GM23338 (cell line): ENCODE measurements around the gene CNDP1. TPM values are rescaled to one million over a fixed set of nuclear protein-coding genes. Genes with fewer than 3 reads are reported as not detected.

Experiments
- ATAC-seq: fragments of 200-7000 bp; cut with Tn5 transposase; 3 replicates; pipeline ENCODE4 v1.9.1; 2020
- DNase-seq: peaks from one replicate; pipeline ENCODE4 v3.0.0-alpha.2; 2015; ENCODE audit warnings: low spot score
- H2AFZ ChIP-seq: fragments of 200-600 bp; sonication (generic); 2 replicates; pipeline ENCODE4 v1.8.0; 2016; ENCODE audit warnings: antibody characterized with exemption, mild to moderate bottlenecking, moderate library complexity
- H3F3A ChIP-seq: fragments of 200-600 bp; sonication (generic); replicated peaks from 2 replicates; pipeline ENCODE4 v1.8.0; 2017; ENCODE audit warnings: antibody characterized with exemption, mixed run types, low read depth
- H3K27ac ChIP-seq: fragments of 200-600 bp; sonication (generic); 2 replicates; pipeline ENCODE4 v1.6.1; 2016; ENCODE audit warnings: low read depth
- H3K27me3 ChIP-seq: fragments of 200-600 bp; sonication (generic); 2 replicates; pipeline ENCODE4 v1.8.0; 2016; ENCODE audit warnings: mild to moderate bottlenecking, mixed run types, moderate library complexity; ENCODE audit not compliant: insufficient read depth
- H3K36me3 ChIP-seq: fragments of 200-600 bp; sonication (generic); 2 replicates; pipeline ENCODE4 v1.8.0; 2016; ENCODE audit warnings: mild to moderate bottlenecking; ENCODE audit not compliant: insufficient read depth
- H3K4me1 ChIP-seq: fragments of 200-600 bp; sonication (generic); 2 replicates; pipeline ENCODE4 v1.8.0; 2016; ENCODE audit warnings: mild to moderate bottlenecking, moderate library complexity; ENCODE audit not compliant: insufficient read depth
- H3K4me2 ChIP-seq: fragments of 200-600 bp; sonication (generic); 2 replicates; pipeline ENCODE4 v1.7.1; 2017; ENCODE audit warnings: mixed run types
- H3K4me3 ChIP-seq: fragments of 200-600 bp; sonication (generic); 2 replicates; pipeline ENCODE4 v1.6.1; 2016; ENCODE audit warnings: mixed run types
- H3K79me2 ChIP-seq: fragments of 200-600 bp; sonication (generic); replicated peaks from 2 replicates; pipeline ENCODE4 v1.8.0; 2017; ENCODE audit warnings: mild to moderate bottlenecking; ENCODE audit not compliant: insufficient read depth
- H3K9me2 ChIP-seq: fragments of 200-600 bp; sonication (generic); 2 replicates; pipeline ENCODE4 v1.8.0; 2017; ENCODE audit not compliant: insufficient read depth
- H4K20me1 ChIP-seq: fragments of 200-600 bp; sonication (generic); replicated peaks from 2 replicates; pipeline ENCODE4 v1.8.0; 2017; ENCODE audit warnings: mild to moderate bottlenecking; ENCODE audit not compliant: insufficient read depth
- H3K27ac Mint-ChIP-seq: 2 replicates; pipeline ENCODE4 v1.8.0; 2020; ENCODE audit warnings: inconsistent platforms, mild to moderate bottlenecking, moderate library complexity, mixed read lengths
- H3K27me3 Mint-ChIP-seq: 3 replicates; pipeline ENCODE4 v1.8.0; 2022; ENCODE audit warnings: low read depth, mild to moderate bottlenecking, moderate library complexity, mixed read lengths, inconsistent platforms; ENCODE audit not compliant: insufficient read depth, poor library complexity
- H3K36me3 Mint-ChIP-seq: 3 replicates; pipeline ENCODE4 v1.8.0; 2021; ENCODE audit warnings: low read depth, mild to moderate bottlenecking, inconsistent platforms, moderate library complexity, mixed read lengths
- H3K4me1 Mint-ChIP-seq: 3 replicates; pipeline ENCODE4 v1.8.0; 2020; ENCODE audit warnings: mild to moderate bottlenecking, inconsistent platforms, mixed read lengths
- H3K4me3 Mint-ChIP-seq: 3 replicates; pipeline ENCODE4 v1.8.0; 2021; ENCODE audit warnings: moderate library complexity, mild to moderate bottlenecking, inconsistent platforms, mixed read lengths
- H3K9me3 Mint-ChIP-seq: 3 replicates; pipeline ENCODE4 v1.8.0; 2020; ENCODE audit warnings: moderate library complexity, mild to moderate bottlenecking, inconsistent platforms, mixed read lengths
- CREB1 ChIP-seq: fragments of 250-450 bp; sonication (Bioruptor Pico); IDR thresholded peaks from 2 replicates; pipeline ENCODE4 v1.5.0; 2020; ENCODE audit warnings: low read depth, mild to moderate bottlenecking, moderate library complexity
- ETS1 ChIP-seq: IDR thresholded peaks from 2 replicates; pipeline ENCODE4 v1.6.1; 2016; ENCODE audit warnings: antibody characterized with exemption
- EZH2 ChIP-seq: fragments of 200-600 bp; sonication (generic); IDR thresholded peaks from one replicate; pipeline ENCODE4 v1.8.0; 2017; ENCODE audit warnings: antibody characterized with exemption, mild to moderate bottlenecking, low read depth; ENCODE audit not compliant: unreplicated experiment
- NANOG ChIP-seq: IDR thresholded peaks from 2 replicates; pipeline ENCODE4 v1.6.1; 2016; ENCODE audit warnings: antibody characterized with exemption, borderline replicate concordance
- POLR2AphosphoS5 ChIP-seq: IDR thresholded peaks from 2 replicates; pipeline ENCODE4 v1.6.1; 2016; ENCODE audit warnings: antibody characterized with exemption, low read depth
- STAT1 ChIP-seq: IDR thresholded peaks from one replicate; pipeline ENCODE4 v1.6.1; 2016; ENCODE audit warnings: antibody characterized with exemption; ENCODE audit not compliant: unreplicated experiment
- ZNF331 ChIP-seq: fragments of 250-450 bp; sonication (Bioruptor Pico); IDR thresholded peaks from 2 replicates; pipeline ENCODE4 v1.5.0; 2020; ENCODE audit warnings: low read depth, mild to moderate bottlenecking, moderate library complexity
- polyA plus RNA-seq: library from polyadenylated mRNA; unstranded; fragments of >200 nt; fragmentation: Nextera tagmentation; extraction: Ambion mirVana; gene quantifications from 2 replicates; pipeline ENCODE4 v1.2.1, GENCODE V29; 2016
- total RNA-seq: library from RNA; depleted of rRNA; stranded (reverse); fragments of >200 nt; shearing (Covaris generic); gene quantifications from 2 replicates; pipeline ENCODE4 v1.2.3, GENCODE V29; 2014
- TF ChIP-seq, protein P1 (sequence below), 2 experiments: fragments of 200-600 bp in 1 of 2; sonication (generic) in 1 of 2; conservative IDR thresholded peaks; 2 replicates each; pipeline versions ENCODE4 v1.5.1 to v1.6.1; 2016 to 2017; ENCODE audit warnings: antibody characterized with exemption in 2 of 2, low read depth in 2 of 2, mild to moderate bottlenecking in 2 of 2, moderate library complexity in 1 of 2
- TF ChIP-seq, protein P2 (sequence below): fragments of 250-450 bp; sonication (Bioruptor Pico); IDR thresholded peaks from 2 replicates; pipeline ENCODE4 v1.5.0; 2020; ENCODE audit warnings: mild to moderate bottlenecking, moderate library complexity

The CNDP1 gene
- total and polyA plus RNA-seq, 2 experiments from 2014 or later, result 0.03 to 0.11 TPM

DNA sequence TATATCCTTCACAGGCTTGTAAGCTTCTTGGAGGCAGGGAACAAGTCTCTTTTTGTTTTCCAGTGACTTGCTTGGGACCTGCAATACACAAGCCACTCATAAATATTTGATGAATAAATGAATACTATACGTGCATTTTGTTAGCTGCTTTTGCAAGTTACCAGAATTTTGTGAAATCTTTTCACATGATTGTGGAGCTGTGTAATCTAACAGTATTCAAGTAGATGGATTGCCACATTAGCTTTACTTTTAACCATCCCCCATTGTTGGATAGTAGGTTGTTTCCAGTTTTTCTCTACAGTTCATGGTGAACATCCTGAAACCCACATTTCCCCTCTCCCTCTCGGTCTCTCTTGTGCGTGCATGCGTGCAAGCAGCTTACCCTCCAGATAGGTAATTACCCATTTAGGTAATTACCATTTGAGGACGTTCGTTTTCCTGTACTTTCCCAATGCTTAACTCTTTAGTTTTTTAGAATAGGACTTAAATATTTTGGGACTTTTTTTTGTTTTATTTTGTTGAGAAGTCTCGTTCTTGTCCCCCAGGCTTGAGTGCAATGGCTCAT, 75.8 kb downstream of the CNDP1 start:
- H3K27me3 ChIP-seq, result no peaks in the 10 kb centered on the region
- H3F3A ChIP-seq, result no peaks in the 10 kb centered on the region
- peaks cover 12% of the 10 kb centered on the region; the same call in 1 of the 2 replicates for H3K79me2 ChIP-seq
- H3K36me3 ChIP-seq, result no peaks in the 10 kb centered on the region
- H3K4me3 ChIP-seq, result no peak overlapping the region
- Mint-ChIP-seq H3K27ac (no peak overlapping the region), H3K4me3 (no peak overlapping the region), H3K9me3 (no peaks in the 10 kb centered on the region), H3K36me3 (no peaks in the 10 kb centered on the region), H3K27me3 (peaks cover 6% of the 10 kb centered on the region), H3K4me1 (no peaks in the 10 kb centered on the region; the same call in 1 of the 3 replicates)
- no peak for DNase-seq
- TF ChIP-seq, protein P1, sequence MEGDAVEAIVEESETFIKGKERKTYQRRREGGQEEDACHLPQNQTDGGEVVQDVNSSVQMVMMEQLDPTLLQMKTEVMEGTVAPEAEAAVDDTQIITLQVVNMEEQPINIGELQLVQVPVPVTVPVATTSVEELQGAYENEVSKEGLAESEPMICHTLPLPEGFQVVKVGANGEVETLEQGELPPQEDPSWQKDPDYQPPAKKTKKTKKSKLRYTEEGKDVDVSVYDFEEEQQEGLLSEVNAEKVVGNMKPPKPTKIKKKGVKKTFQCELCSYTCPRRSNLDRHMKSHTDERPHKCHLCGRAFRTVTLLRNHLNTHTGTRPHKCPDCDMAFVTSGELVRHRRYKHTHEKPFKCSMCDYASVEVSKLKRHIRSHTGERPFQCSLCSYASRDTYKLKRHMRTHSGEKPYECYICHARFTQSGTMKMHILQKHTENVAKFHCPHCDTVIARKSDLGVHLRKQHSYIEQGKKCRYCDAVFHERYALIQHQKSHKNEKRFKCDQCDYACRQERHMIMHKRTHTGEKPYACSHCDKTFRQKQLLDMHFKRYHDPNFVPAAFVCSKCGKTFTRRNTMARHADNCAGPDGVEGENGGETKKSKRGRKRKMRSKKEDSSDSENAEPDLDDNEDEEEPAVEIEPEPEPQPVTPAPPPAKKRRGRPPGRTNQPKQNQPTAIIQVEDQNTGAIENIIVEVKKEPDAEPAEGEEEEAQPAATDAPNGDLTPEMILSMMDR (conservative IDR thresholded peaks at IDR 0.05; ENCODE audit: low read depth in 2 of 2), result no peak
- TF ChIP-seq STAT1, result no peak
- TF ChIP-seq CREB1 (CRISPR knock-in tag), result no peak
- TF ChIP-seq ETS1, result no peak
- TF ChIP-seq ZNF331, result no peak
- TF ChIP-seq POLR2AphosphoS5, result no peak
- H3K4me2 ChIP-seq, result no peak overlapping the region
- ATAC-seq, result no peak
- H4K20me1 ChIP-seq, result 0 out of 2 replicates have a peak, but pooled peaks cover 8% of the 10 kb centered on the region
- H3K27ac ChIP-seq, result no peak overlapping the region
- no peaks in the 10 kb centered on the region for H3K4me1 ChIP-seq
- H2AFZ ChIP-seq, result no peak overlapping the region
- no peaks in the 10 kb centered on the region for H3K9me2 ChIP-seq

- Mint-ChIP-seq H3K27me3 (peaks cover 6% of the 10 kb centered on the region), H3K36me3 (no peaks in the 10 kb centered on the region), H3K27ac (no peak overlapping the region), H3K9me3 (no peaks in the 10 kb centered on the region), H3K4me3 (no peak overlapping the region), H3K4me1 (no peaks in the 10 kb centered on the region; the same call in 1 of the 3 replicates)
- Histone ChIP-seq H3K79me2 (peaks cover 12% of the 10 kb centered on the region; the same call in 1 of the 2 replicates), H3F3A (no peaks in the 10 kb centered on the region), H3K4me1 (no peaks in the 10 kb centered on the region), H3K27me3 (no peaks in the 10 kb centered on the region), H2AFZ (no peak overlapping the region), H3K4me2 (no peak overlapping the region), H3K27ac (no peak overlapping the region), H3K9me2 (no peaks in the 10 kb centered on the region), H4K20me1 (0 out of 2 replicates have a peak, but pooled peaks cover 8% of the 10 kb centered on the region), H3K36me3 (no peaks in the 10 kb centered on the region), H3K4me3 (no peak overlapping the region)
- no peak for DNase-seq
- no peak for ATAC-seq
- TF ChIP-seq POLR2AphosphoS5 (no peak), EZH2 (no peak), ZNF331 (no peak), NANOG (no peak), ETS1 (no peak)
- TF ChIP-seq, protein P2, sequence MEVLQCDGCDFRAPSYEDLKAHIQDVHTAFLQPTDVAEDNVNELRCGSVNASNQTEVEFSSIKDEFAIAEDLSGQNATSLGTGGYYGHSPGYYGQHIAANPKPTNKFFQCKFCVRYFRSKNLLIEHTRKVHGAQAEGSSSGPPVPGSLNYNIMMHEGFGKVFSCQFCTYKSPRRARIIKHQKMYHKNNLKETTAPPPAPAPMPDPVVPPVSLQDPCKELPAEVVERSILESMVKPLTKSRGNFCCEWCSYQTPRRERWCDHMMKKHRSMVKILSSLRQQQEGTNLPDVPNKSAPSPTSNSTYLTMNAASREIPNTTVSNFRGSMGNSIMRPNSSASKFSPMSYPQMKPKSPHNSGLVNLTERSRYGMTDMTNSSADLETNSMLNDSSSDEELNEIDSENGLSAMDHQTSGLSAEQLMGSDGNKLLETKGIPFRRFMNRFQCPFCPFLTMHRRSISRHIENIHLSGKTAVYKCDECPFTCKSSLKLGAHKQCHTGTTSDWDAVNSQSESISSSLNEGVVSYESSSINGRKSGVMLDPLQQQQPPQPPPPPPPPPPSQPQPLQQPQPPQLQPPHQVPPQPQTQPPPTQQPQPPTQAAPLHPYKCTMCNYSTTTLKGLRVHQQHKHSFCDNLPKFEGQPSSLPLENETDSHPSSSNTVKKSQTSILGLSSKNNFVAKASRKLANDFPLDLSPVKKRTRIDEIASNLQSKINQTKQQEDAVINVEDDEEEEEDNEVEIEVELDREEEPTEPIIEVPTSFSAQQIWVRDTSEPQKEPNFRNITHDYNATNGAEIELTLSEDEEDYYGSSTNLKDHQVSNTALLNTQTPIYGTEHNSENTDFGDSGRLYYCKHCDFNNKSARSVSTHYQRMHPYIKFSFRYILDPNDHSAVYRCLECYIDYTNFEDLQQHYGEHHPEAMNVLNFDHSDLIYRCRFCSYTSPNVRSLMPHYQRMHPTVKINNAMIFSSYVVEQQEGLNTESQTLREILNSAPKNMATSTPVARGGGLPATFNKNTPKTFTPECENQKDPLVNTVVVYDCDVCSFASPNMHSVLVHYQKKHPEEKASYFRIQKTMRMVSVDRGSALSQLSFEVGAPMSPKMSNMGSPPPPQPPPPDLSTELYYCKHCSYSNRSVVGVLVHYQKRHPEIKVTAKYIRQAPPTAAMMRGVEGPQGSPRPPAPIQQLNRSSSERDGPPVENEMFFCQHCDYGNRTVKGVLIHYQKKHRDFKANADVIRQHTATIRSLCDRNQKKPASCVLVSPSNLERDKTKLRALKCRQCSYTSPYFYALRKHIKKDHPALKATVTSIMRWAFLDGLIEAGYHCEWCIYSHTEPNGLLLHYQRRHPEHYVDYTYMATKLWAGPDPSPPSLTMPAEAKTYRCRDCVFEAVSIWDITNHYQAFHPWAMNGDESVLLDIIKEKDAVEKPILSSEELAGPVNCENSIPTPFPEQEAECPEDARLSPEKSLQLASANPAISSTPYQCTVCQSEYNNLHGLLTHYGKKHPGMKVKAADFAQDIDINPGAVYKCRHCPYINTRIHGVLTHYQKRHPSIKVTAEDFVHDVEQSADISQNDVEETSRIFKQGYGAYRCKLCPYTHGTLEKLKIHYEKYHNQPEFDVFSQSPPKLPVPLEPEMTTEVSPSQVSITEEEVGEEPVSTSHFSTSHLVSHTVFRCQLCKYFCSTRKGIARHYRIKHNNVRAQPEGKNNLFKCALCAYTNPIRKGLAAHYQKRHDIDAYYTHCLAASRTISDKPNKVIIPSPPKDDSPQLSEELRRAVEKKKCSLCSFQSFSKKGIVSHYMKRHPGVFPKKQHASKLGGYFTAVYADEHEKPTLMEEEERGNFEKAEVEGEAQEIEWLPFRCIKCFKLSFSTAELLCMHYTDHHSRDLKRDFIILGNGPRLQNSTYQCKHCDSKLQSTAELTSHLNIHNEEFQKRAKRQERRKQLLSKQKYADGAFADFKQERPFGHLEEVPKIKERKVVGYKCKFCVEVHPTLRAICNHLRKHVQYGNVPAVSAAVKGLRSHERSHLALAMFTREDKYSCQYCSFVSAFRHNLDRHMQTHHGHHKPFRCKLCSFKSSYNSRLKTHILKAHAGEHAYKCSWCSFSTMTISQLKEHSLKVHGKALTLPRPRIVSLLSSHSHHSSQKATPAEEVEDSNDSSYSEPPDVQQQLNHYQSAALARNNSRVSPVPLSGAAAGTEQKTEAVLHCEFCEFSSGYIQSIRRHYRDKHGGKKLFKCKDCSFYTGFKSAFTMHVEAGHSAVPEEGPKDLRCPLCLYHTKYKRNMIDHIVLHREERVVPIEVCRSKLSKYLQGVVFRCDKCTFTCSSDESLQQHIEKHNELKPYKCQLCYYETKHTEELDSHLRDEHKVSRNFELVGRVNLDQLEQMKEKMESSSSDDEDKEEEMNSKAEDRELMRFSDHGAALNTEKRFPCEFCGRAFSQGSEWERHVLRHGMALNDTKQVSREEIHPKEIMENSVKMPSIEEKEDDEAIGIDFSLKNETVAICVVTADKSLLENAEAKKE (CRISPR knock-in tag), result no peak
Measured at GRCh38 chr18:74610860-74611259, 76.6 kb downstream of the CNDP1 start.
